A549 (cell line): ENCODE results near the gene STOX2.

ENCODE experiments used
- CTCF ChIP-seq: fragments of >200 bp; sonication (Bioruptor Twin); formaldehyde crosslinking; IDR thresholded peaks from 3 replicates; pipeline ENCODE4 v1.5.1; 2016
- POLR2A ChIP-seq: IDR thresholded peaks from 2 replicates; pipeline ENCODE4 v1.6.1; 2012; ENCODE audit warnings: mild to moderate bottlenecking, low read length

GRCh38 chr4:183988874-183989273, 83.8 kb downstream of the STOX2 start:
- TF ChIP-seq CTCF, result no peak
- no peak for TF ChIP-seq POLR2A
